HG03159 (cell line): ENCODE results near the gene D2HGDH.
"Not testable (repeated sequence)": the region's sequence is repeated elsewhere in the genome, so short reads cannot be mapped to it uniquely, and the experiment has no call there.

Source experiments
- ATAC-seq: cut with Tn5 transposase; IDR thresholded peaks from one replicate; pipeline ENCODE4 v1.9.1; 2021; ENCODE audit warnings: mild to moderate bottlenecking, moderate library complexity; ENCODE audit not compliant: unreplicated experiment

Gene D2HGDH

GRCh38 chr2:241724975-241725870 is 9.2 kb upstream of the D2HGDH start:
- ATAC-seq = no peak

- ATAC-seq = no peak
Measured at GRCh38 chr2:241726459-241726858, 8.0 kb upstream of the D2HGDH start.

GRCh38 chr2:241728000-241728399 is 6.4 kb upstream of the D2HGDH start:
- ATAC-seq = no peak

DNA sequence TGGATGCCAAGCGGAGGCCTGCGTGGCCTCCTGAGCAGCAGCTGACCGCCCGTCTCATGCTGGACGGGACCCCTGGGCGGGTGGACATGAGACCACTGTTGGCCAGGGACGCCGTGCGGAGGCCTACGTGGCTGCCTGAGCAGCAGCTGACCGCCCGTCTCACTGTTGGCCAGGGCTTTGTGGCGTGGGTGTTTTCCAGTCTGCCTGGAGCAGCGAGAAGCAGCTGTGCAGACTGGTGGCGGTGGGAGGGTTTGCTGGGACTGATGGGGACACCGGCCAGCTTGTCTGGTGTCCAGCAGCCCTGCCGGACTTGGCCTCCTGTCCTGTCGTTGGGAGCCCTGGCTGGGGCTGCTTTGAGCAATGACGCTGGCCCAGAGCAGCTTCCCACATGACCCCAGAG is 5.8 kb upstream of the D2HGDH start:
- ATAC-seq = no peak

DNA sequence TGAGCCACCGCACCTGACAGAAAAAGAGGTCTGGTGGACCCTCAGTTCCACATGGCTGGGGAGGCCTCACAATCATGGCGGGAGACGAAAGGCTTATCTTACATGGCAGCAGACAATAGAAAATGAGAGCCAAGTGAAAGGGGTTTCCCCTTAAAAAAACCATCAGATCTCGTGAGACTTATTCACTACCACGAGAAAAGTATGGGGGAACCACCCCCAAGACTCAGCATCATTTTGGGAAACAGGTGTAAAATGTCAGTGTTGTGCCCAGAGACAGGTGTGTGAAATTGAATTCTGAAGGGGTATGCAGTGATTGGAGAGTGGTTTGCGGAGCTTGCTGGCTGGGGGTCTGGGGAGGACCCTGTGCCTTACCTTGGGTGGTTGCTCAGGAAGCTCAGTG is 4.6 kb upstream of the D2HGDH start:
- ATAC-seq = no peak

- ATAC-seq = no peak
Measured at GRCh38 chr2:241730671-241731293, 3.6 kb upstream of the D2HGDH start.

DNA sequence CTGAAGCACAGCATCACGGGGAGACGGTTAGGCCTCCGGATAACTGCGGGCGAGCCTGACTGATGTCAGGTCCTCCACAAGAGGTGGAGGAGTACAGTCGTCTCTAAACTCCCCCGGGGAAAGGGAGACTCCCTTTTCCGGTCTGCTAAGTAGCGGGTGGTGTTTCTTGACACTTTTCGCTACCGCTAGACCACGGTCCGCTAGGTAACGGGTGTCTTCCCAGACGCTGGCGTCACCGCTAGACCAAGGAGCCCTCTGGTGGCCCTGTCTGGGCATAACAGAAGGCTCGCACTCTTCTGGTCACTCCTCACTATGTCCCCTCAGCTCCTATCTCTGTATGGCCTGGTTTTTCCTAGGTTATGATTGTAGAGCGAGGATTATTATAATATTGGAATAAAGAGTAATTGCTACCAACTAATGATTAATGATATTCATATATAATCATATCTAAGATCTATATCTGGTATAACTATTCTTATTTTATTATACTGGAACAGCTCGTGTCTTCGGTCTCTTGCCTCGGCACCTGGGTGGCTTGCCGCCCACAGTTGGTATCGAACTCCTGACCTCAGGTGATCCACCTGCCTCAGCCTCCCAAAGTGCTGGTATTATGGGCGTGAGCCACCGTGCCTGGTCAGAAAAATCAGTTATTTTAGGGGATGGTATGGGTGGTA is 1.8 kb upstream of the D2HGDH start:
- ATAC-seq = not testable (repeated sequence)

GRCh38 chr2:241733391-241734207 is 831 bp upstream of the D2HGDH start:
- no peak for ATAC-seq

GRCh38 chr2:241734208-241734466 is 293 bp upstream of the D2HGDH start:
- ATAC-seq = no peak

DNA sequence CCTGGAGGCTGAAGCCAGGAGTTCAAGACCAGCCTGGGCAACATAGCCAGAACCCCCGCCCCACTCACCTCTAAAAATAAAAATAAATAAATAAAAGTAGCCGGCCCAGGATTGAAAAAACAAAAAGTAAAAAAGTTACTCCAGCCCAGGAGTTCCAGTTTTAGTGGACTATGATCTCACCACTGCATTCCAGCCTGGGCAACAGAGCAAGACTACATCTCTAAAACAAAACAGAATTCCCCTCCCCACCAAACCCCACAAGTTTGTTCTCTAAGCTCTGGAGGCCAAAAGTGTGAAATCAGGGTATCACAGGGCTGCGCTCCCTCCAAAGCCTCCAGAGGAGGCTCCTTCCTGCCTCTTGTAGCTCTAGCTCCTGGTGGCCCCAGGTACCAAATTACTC is 1.7 kb downstream of the D2HGDH start:
- ATAC-seq = no peak

DNA sequence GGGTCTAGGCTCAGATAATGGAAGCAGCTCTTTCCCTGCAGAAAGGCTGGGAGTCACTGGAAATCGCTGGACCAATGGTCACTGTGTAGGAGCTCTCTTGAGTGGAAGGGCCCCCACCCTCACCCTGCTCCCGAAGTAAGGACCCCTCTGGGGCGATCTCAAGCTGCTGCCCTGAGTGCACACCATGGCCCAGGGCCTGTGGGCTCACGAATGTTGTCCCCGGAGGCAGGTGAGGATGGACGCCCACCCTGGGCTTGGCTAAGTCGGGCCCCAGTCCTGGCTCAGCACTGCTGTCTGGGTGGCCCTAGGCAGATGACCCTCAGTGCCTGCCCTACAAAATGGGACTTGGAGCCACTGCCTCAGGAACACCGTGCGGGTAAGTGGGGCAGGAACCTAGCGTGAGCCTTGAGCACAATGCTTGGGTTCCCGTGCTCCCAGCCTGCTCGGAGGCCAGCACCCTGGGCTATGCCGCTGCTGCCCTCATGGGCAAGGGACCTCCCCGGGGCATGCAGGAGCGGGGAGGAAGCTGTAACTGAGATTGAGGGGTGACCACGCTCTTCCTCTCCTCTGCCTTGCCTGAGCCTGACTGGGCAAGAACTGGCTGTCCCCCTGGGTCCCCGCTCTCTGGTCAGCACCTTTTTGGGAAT is 3.7 kb downstream of the D2HGDH start:
- ATAC-seq = no peak

GRCh38 chr2:241739177-241739576 is 4.7 kb downstream of the D2HGDH start:
- ATAC-seq = no peak

DNA sequence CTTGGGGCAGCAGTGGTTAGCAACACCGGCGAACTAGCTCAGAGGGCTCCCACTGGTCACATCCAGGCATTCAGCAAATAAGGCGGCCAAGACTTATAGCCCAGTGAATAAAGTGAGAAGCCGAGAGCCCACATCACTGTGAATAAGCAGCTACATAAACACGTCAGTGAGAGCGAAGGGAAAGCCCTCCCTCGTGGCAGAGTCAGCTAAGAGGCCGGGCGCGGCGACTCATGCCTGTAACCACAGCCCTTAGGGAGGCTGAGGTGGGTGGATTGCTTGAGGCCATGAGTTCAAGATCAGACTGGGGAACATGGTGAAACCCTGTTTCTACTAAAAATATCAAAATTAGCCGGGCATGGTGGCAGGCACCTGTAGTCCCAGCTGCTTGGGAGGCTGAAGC is 5.2 kb downstream of the D2HGDH start:
- no peak for ATAC-seq

DNA sequence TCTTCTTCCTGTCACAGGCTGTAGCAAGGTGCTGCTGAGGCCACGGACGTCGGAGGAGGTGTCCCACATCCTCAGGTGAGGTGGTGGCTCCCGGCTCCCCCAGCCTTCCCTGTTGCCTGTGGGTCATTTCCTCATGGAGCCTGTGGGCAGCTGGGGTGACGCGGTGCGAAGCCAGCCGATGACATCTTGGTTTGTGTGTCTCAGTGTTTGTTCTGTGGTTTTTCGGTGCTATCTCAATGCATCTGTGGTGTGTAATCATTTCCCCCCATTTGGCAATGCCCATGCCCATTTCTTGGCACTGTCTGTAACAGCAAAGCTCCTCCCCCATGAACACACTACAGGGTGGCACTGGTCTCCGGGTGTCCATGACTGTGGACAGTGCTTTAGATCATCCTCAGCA is 6.6 kb downstream of the D2HGDH start:
- no peak for ATAC-seq

DNA sequence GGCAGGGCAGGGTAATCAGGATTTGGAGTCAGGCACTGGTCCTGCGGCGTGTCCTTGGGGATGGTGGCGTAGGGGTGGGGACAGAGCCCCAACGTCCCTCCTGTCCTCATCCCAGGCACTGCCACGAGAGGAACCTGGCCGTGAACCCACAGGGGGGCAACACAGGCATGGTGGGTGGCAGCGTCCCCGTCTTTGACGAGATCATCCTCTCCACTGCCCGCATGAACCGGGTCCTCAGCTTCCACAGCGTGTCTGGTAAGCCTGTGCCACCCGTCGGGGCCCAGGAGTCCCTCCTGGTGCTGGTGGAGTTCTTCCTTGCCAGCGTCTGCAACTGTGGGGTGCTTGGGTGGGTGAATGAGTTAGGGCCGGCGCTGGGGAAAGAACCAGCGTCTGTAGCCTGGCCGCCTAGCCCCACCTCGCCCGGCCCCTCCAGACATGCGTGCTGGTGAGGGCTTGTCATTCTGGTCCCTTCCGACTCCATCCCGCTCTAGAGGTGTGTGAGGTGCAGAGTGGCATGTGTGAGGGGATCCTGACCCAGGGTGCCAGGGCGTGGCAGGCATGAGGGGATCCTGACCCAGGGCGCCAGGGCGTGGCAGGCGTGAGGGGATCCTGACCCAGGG is 8.0 kb downstream of the D2HGDH start:
- no peak for ATAC-seq

DNA sequence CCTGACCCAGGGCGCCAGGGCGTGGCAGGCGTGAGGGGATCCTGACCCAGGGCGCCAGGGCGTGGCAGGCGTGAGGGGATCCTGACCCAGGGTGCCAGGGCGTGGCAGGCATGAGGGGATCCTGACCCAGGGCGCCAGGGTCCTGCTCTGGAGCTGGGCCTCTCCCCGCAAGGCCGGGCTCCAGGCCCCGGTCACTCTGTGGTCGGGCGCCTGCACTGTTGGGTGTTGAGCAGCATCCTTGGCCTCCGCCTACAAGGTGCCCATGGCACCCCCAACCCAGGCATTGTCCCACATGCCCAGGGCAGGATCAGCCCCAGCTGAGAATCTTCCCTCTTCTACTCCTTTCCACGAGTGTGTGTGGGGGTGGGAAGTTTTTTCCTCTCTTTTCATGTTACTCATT is 8.6 kb downstream of the D2HGDH start:
- not testable (repeated sequence) for ATAC-seq

DNA sequence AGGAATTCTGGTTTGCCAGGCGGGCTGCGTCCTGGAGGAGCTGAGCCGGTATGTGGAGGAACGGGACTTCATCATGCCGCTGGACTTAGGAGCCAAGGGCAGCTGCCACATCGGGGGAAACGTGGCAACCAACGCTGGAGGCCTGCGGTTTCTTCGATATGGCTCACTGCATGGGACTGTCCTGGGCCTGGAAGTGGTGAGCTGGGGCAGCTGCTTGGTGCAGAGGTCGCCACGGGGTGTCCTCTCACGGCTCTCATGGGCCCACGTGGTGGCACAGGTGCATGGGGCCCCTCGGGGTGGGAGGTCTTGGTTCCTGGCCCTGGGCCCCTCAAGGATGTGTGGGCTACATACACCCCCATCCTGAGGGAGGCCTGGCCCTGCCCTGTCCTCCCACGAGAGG is 9.2 kb downstream of the D2HGDH start:
- no peak for ATAC-seq

DNA sequence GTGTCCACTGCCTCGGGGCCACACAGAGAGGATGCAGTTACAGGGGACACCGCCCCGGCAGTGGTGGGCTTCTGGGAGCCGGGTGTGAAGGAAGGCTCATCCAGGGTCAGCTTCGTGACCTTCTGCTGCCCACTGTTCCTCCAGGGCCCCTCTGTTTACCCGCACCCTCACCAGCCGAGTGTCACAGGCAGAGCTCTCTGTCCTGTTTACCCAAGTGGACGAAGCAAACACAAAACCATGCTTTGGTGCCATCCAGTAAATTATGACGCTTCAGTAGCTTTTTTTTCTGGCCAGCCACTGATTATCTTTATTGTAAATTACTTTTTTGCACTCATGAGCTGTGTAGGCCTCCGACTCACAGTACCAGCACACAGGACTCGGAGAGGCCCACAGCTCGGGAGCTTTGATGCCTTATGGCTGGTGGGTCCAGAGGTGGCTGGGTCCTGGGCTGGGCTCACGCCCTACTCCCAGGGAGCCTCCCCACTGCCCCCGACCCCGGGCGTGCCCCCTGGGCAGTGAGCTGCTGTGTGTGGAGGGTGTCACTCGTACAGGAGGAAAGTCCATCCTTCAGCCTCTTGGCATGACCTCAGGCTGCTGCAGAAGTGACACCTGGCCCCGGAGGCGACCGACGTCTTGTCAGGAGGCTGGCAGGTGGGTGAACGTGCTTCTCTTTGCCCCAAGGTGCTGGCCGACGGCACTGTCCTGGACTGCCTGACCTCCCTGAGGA is 9.8 kb downstream of the D2HGDH start:
- ATAC-seq = no peak

DNA sequence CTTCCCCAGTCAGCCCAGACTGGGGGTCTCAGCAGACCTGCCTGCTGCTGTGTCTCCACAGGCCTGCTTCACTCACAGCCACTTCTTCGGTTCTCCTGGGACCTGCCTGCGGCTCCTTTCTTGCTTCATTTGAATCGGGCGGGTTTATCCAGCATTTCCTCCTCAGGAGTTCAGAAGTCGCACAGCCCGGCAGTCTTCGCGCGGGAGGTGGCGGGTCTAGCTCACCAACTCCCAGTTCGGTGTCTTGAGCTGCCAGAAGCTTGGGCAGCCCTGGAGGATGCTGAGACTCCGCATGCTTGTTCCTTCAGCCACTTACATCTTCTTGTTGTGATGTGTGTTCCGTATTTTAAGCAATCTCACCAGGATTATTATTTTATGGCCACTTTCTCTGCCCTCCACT is 10.8 kb downstream of the D2HGDH start:
- ATAC-seq = no peak

GRCh38 chr2:241746084-241746483 is 11.7 kb downstream of the D2HGDH start:
- ATAC-seq = no peak
